Lower leg skin (tissue), 4 donors: ENCODE data around the gene MAN2A1. TPM values are rescaled to one million over a fixed set of nuclear protein-coding genes. Genes with fewer than 3 reads are reported as not detected.

Experiments
- DNase-seq, 2 donors: peaks; one replicate each; pipeline ENCODE4 v3.0.0-alpha.2; 2019; ENCODE audit warnings: low spot score in 2 of 2
- H3K4me3 ChIP-seq: fragments of 200-600 bp; sonication (generic); 2 replicates; pipeline ENCODE4 v1.5.1; 2017; ENCODE audit warnings: mild to moderate bottlenecking, low read depth; ENCODE audit not compliant: poor library complexity, severe bottlenecking
- CTCF ChIP-seq, 3 donors: fragments of 450-650 bp; IDR thresholded peaks; one replicate each; pipeline ENCODE4 v1.5.1; 2016; ENCODE audit warnings: antibody characterized with exemption in 3 of 3, mild to moderate bottlenecking in 3 of 3, moderate library complexity in 2 of 3
- POLR2A ChIP-seq, 2 donors: fragments of 450-650 bp; IDR thresholded peaks; one replicate each; pipeline ENCODE4 v1.6.1; 2016 to 2017; ENCODE audit warnings: antibody characterized with exemption in 2 of 2, mild to moderate bottlenecking in 1 of 2, moderate library complexity in 1 of 2
- WGBS, 2 donors: methylation state at CpG; one replicate each; pipeline ENCODE4 v1.1.5; 2018; 5-methylcytosine and 5-hydroxymethylcytosine counted together
- intact Hi-C: fragments of 100-400 bp; cut with DNase I; formaldehyde crosslinking; loops from one replicate; pipeline ENCODE4 v1.15.0; 2023; ENCODE audit warnings: low total_unique reads
- total RNA-seq, 4 donors: library from RNA; depleted of rRNA; stranded (reverse); fragments of >200 nt; gene quantifications; one replicate each; pipeline ENCODE4 v1.1.0, GENCODE V29; 2016

The MAN2A1 gene
- total RNA-seq, 4 donors from 2014 or later = 35.0 to 45.8 (median 40.2) TPM

DNA sequence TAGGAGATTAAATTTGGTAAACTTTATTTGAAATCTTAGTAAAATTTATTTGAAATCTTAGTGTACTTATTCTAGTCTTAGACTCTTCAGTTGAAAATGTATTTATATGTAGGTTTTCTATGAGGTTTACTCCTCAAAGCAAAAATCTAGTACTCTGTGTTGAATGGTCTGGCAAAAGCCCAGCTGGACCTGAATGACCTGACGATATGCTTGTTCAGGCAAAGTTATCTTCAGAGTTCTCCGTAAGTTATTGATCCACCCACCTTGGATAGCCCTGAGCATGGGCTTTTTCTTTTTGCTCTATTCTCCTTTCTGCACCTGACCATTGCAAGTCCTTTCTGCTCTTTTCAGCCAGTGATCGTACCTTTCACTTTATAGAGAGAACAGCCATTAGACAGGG is 158.4 kb downstream of the MAN2A1 start:
- TF ChIP-seq CTCF (IDR thresholded peaks at IDR 0.05) (no peak), POLR2A (IDR thresholded peaks at IDR 0.05) (no peak)
- H3K4me3 ChIP-seq = no peak overlapping the region
- intact Hi-C loops = no loop called here
- DNase-seq = no peak
- 77 to 83% methylated on average over 3 of the region's 3 CpGs for WGBS, 2 donors

GRCh38 chr5:109849478-109850088 is 159.9 kb downstream of the MAN2A1 start:
- DNase-seq = no peak
- H3K4me3 ChIP-seq = no peak overlapping the region
- TF ChIP-seq CTCF (IDR thresholded peaks at IDR 0.05) = no peak
- no peak for TF ChIP-seq POLR2A (IDR thresholded peaks at IDR 0.05)
- WGBS, 2 donors = 93% methylated on average over 4 of the region's 4 CpGs
- intact Hi-C loops = no loop called here

- TF ChIP-seq POLR2A (IDR thresholded peaks at IDR 0.05) = no peak
- no peak for TF ChIP-seq CTCF (IDR thresholded peaks at IDR 0.05)
- WGBS, 2 donors = 64 to 78% methylated on average over 1 of the region's 1 CpG
Measured at GRCh38 chr5:109852371-109853155, 162.8 kb downstream of the MAN2A1 start.

GRCh38 chr5:109853377-109853776 is 163.7 kb downstream of the MAN2A1 start:
- 54 to 68% methylated on average over 3 of the region's 3 CpGs for WGBS, 2 donors

More at GRCh38 chr5:109852371-109853155, 162.8 kb downstream of the MAN2A1 start:
- H3K4me3 ChIP-seq = no peak overlapping the region
- DNase-seq = no peak
- intact Hi-C loops = no loop called here

DNA sequence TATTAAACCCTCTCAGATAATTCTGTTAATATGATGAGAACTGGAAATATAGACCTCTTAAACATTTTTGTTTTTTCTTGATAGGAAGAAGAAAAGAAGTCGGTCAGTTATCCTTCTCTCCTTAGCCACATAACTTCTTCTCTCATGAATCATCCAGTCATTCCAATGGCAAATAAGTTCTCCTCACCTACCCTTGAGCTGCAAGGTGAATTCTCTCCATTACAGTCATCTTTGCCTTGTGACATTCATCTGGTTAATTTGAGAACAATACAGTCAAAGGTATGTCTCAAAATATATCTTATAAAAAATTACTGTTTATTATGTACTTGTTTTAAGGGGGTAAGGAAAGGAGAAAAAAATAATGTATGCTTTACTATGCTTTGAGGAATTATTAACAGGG is 165.3 kb downstream of the MAN2A1 start:
- TF ChIP-seq CTCF (IDR thresholded peaks at IDR 0.05) (no peak), POLR2A (IDR thresholded peaks at IDR 0.05) (no peak)
- 96 to 100% methylated on average over 1 of the region's 1 CpG for WGBS, 2 donors
- DNase-seq = no peak
- no peak overlapping the region for H3K4me3 ChIP-seq
- intact Hi-C loops = no loop called here

More at GRCh38 chr5:109853377-109853776, 163.7 kb downstream of the MAN2A1 start:
- intact Hi-C loops = no loop called here
- no peak for DNase-seq
- TF ChIP-seq CTCF (IDR thresholded peaks at IDR 0.05) = no peak
- no peak for TF ChIP-seq POLR2A (IDR thresholded peaks at IDR 0.05)
- H3K4me3 ChIP-seq = no peak overlapping the region
